Type B pancreatic cell (in vitro differentiated cells): Measurements from ENCODE around the gene EMP2. TPM values are rescaled to one million over a fixed set of nuclear protein-coding genes. Genes with fewer than 3 reads are reported as not detected.
A peak's percentile ranks its signal among the peaks of the same experiment; 100 is the strongest.
"Not testable (repeated sequence)": the region's sequence is repeated elsewhere in the genome, so short reads cannot be mapped to it uniquely, and the experiment has no call there.

Experiments
- DNase-seq: peaks from one replicate; pipeline ENCODE4 v3.0.0; 2021; ENCODE audit warnings: mixed read lengths; ENCODE audit not compliant: unreplicated experiment; ENCODE audit errors: extremely low spot score
- H3K27ac Mint-ChIP-seq: 2 replicates; pipeline ENCODE4 v1.8.0; 2021; ENCODE audit warnings: mild to moderate bottlenecking, mixed read lengths
- H3K27me3 Mint-ChIP-seq: 2 replicates; pipeline ENCODE4 v1.8.0; 2021; ENCODE audit warnings: mixed read lengths
- H3K36me3 Mint-ChIP-seq: 2 replicates; pipeline ENCODE4 v1.8.0; 2021; ENCODE audit warnings: mixed read lengths
- H3K4me1 Mint-ChIP-seq: one replicate; pipeline ENCODE4 v1.8.0; 2021; ENCODE audit warnings: mixed read lengths; ENCODE audit not compliant: unreplicated experiment
- H3K4me3 Mint-ChIP-seq: 2 replicates; pipeline ENCODE4 v1.8.0; 2021; ENCODE audit warnings: mild to moderate bottlenecking, mixed read lengths
- H3K9me3 Mint-ChIP-seq: 2 replicates; pipeline ENCODE4 v1.8.0; 2021; ENCODE audit warnings: mixed read lengths
- CTCF ChIP-seq: fragments of 200-600 bp; sonication (generic); conservative IDR thresholded peaks from 2 replicates; pipeline ENCODE4 v1.5.0; 2021; ENCODE audit warnings: antibody characterized with exemption, mild to moderate bottlenecking
- total RNA-seq: library from RNA; stranded (reverse); gene quantifications from 2 replicates; pipeline ENCODE4 v1.2.1, GENCODE V29; 2021; ENCODE audit warnings: low replicate concordance

The EMP2 gene
- total RNA-seq, 1 donor from 2014 or later, result 36.3 TPM

- no peak for DNase-seq
- H3K4me3 Mint-ChIP-seq, result no peak overlapping the region
- H3K27me3 Mint-ChIP-seq, result peaks cover 3% of the 10 kb centered on the region
- H3K9me3 Mint-ChIP-seq, result peaks cover 5% of the 10 kb centered on the region
- no peaks in the 10 kb centered on the region for H3K36me3 Mint-ChIP-seq
- peaks cover 11% of the 10 kb centered on the region for H3K4me1 Mint-ChIP-seq
- peak; percentile 87 for TF ChIP-seq CTCF
- H3K27ac Mint-ChIP-seq, result peak overlapping the region; percentile 24
These were observed 70.8 kb downstream of the EMP2 start for GRCh38 chr16:10509534-10510025.

GRCh38 chr16:10505286-10505685 is 75.1 kb downstream of the EMP2 start:
- H3K9me3 Mint-ChIP-seq, H3K4me3 Mint-ChIP-seq, H3K36me3 Mint-ChIP-seq, H3K27me3 Mint-ChIP-seq, DNase-seq: not testable (repeated sequence)
- H3K4me1 Mint-ChIP-seq, result peaks cover 12% of the 10 kb centered on the region
- peak overlapping the region; percentile 76 for H3K27ac Mint-ChIP-seq

- no peak for DNase-seq
- Mint-ChIP-seq H3K27me3 (no peaks in the 10 kb centered on the region), H3K4me1 (peaks cover 8% of the 10 kb centered on the region), H3K9me3 (peaks cover 9% of the 10 kb centered on the region), H3K27ac (peak overlapping the region; percentile 76), H3K36me3 (no peaks in the 10 kb centered on the region), H3K4me3 (no peak overlapping the region)
- no peak for TF ChIP-seq CTCF
These were observed 76.0 kb downstream of the EMP2 start for GRCh38 chr16:10504404-10504885.

- Mint-ChIP-seq H3K27ac (no peak overlapping the region), H3K4me3 (no peak overlapping the region), H3K27me3 (no peaks in the 10 kb centered on the region), H3K36me3 (no peaks in the 10 kb centered on the region), H3K9me3 (peaks cover 9% of the 10 kb centered on the region), H3K4me1 (peaks cover 6% of the 10 kb centered on the region)
- no peak for DNase-seq
- no peak for TF ChIP-seq CTCF
These were observed 77.6 kb downstream of the EMP2 start for GRCh38 chr16:10502776-10503175.

GRCh38 chr16:10501016-10501607 is 79.3 kb downstream of the EMP2 start:
- DNase-seq, result no peak
- peaks cover 9% of the 10 kb centered on the region for H3K9me3 Mint-ChIP-seq
- H3K4me1 Mint-ChIP-seq, result peaks cover 6% of the 10 kb centered on the region
- H3K27ac Mint-ChIP-seq, result no peak overlapping the region
- no peaks in the 10 kb centered on the region for H3K36me3 Mint-ChIP-seq
- no peak overlapping the region for H3K4me3 Mint-ChIP-seq
- TF ChIP-seq CTCF, result no peak
- no peaks in the 10 kb centered on the region for H3K27me3 Mint-ChIP-seq

GRCh38 chr16:10500582-10500981 is 79.8 kb downstream of the EMP2 start:
- no peak overlapping the region for H3K27ac Mint-ChIP-seq
- no peak for TF ChIP-seq CTCF
- H3K36me3 Mint-ChIP-seq, result no peaks in the 10 kb centered on the region
- H3K4me1 Mint-ChIP-seq, result peaks cover 6% of the 10 kb centered on the region
- DNase-seq, result no peak
- H3K4me3 Mint-ChIP-seq, result no peak overlapping the region
- peaks cover 9% of the 10 kb centered on the region for H3K9me3 Mint-ChIP-seq
- no peaks in the 10 kb centered on the region for H3K27me3 Mint-ChIP-seq
